ENCODE results near the gene ATG7.

DNA sequence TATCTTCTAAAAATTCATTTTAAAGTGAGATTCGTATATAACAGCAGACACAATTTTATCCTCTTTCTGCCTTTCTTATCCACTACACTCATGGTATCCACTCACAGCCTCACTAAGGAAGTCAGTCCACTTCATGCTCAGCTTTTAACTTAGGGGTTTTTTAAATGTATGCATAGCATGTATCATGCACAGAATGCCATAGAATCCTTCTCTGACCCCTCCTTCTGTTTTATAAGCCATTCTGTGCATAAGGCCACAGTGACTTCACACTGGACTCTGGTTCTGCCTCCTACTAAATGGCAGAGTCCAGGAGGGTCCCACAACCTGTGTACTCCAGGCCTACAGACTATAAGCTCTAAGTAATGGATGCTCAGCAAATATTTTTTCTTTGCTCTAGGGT lies 129.2 kb downstream of the ATG7 start:
- TF ChIP-seq CTCF (IDR thresholded peaks at IDR 0.05) (no peak), POLR2A (IDR thresholded peaks at IDR 0.05) (no peak)
